GM12872 (cell line): ENCODE data around the gene TRPM6.

ENCODE experiments used
- CTCF ChIP-seq: IDR thresholded peaks from 3 replicates; pipeline ENCODE4 v1.5.1; 2011; ENCODE audit warnings: low read depth, mild to moderate bottlenecking, low read length, moderate library complexity; ENCODE audit not compliant: insufficient read depth

Gene TRPM6

GRCh38 chr9:74728176-74728575, 159.5 kb downstream of the TRPM6 start:
- no peak for TF ChIP-seq CTCF

DNA sequence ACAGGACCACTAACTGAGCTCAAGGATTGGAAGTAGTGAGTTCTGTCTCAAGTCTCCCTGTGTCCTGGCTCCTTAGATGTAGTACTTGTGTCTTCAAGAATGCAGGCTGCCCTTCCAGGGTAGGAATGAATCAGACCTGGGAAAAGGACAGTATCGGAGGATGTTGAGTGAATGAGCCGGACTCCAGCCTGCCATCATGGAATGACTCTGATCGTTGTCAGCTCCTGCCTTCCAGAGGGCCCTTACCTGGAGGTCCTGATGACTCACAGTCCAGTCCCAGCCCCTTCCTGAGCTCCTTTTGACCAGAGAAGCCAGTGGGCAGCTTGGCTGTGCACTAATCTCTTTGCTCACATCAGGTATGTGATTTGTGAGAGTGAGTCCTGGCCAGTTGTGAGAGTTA, 161.1 kb downstream of the TRPM6 start:
- TF ChIP-seq CTCF, result no peak

DNA sequence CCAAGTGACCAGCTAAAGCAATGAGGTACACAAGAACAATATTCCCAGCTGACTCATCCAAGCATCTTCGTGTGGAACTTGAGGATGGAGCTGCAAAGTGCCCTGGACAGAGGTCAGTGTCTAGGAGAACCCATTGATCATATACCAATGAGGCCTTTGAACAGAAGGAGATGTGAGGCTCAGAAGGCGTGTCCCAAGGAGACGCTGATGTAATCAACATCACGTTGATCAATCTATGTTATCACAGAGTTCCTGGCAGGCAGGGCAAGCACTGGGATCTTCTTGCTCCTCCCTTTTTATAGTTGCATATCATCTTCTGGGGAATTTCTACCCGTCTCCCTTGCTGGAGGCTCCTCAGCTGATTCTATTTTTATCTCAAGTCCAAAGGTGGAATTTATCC, 163.4 kb downstream of the TRPM6 start:
- TF ChIP-seq CTCF, result no peak

DNA sequence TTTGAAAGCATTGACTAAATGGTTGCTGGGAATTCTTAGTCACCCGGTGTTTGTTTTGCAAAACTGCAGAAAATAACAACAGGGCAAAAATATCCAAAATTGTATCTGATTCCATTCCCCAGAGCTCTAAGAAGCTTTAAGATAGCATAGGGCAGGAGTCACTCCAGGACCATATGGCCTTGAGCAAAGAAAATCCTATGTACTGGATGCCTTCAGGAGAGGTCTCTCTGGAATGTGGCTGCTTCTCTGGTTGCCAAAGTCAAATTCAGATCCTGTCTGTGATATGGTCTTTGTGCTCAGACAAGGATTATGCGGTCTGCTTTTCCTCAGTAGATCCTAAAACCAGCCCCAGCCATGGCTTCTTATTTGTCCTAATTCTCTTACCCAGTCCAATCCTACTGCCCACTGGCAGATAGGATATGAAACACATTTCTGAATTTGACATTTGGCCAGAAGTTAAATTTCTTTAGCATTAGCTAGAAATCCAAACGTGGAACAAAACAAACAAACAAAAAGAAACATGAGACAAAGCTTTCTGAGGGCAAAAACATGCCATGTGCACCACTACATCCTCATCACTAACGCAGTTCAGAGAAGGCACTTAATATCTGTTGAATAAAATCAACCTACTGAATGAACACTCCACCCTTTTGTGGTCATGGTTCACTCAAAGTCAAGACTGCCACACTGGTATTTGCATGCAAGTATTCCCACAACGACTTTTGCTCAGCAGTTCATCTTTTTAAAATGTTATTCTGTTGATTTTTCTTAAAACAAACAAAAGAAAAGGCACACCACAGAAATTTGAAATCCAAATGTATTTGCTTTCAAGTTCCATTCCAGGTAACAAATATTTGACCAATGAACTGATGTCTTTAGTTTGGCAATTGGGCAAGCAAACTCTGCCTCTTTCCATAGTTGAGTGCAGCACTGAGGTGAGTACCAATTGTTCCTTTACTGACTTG, 165.7 kb downstream of the TRPM6 start:
- TF ChIP-seq CTCF, result no peak

DNA sequence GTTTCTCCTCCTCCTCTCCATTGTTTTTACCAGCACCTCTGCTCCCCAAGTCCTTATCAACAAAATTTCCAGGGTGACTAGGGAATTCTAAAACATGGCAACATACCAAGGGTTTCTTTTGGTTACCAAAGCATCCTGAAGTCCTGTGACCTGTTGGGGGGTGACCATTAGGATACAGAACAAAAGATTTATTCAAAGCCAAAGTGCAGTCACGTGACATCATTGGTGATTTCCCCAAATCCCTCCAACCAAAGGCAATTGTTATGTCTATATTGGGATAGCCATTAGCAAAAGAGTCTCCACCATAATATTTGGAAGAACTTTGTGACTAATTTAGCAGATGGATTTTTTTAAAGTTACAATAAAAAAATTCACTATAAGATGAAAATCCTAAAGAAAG, 168.4 kb downstream of the TRPM6 start:
- TF ChIP-seq CTCF, result no peak

GRCh38 chr9:74718709-74719108, 169.0 kb downstream of the TRPM6 start:
- TF ChIP-seq CTCF, result no peak

GRCh38 chr9:74711341-74711740, 176.4 kb downstream of the TRPM6 start:
- no peak for TF ChIP-seq CTCF
